Measurements from ENCODE around the gene VRK2.

Gene VRK2

DNA sequence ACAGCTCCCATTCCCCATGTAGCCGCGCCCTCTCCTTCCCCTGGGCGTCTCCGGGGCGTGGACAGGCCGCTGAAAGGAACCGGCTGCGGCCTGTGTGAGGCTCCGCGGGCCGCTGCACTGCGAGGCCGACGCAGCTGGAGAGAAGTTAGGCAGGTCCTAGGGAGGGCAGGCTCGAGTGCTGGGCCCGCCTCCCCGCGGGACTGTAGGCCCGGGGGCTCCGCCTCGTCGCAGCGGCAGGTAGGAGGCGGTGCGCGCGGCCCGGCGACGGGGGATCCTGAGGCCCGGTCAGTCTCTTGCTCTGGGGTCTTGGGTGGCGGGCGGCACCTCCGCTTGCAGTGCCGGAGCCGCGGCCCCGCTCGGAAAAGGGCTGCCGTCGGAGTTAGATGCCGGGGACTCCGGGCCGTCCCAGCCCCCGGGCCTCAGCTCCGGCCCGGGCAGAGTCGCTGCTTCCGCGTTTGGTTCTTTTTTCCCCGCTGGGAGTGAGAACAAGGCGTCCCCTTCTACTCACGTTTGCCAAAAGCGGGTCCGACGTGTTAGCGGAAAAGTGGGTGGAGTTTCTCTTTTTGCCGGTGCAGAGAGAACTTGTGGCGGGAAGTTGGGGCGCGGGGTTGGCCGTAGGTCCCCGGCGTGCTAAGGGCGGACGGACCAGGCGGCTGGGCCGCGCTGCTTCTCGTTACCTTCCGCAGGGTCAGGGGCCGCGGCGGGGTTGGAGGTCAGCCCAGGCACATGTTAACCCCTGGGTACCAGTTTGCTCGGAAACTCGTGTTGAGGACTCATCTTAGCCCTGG is at the start of gene VRK2:
Gene VRK2, plus strand, starts transcription at position 222 of the 788 bp plus-strand sequence. CDS start 2,026 bp downstream, outside the sequence.
- peak; percentile 92 for DNase-seq

GRCh38 chr2:58006256-58006951 is 40.2 kb upstream of the VRK2 start:
- no peak for DNase-seq

DNA sequence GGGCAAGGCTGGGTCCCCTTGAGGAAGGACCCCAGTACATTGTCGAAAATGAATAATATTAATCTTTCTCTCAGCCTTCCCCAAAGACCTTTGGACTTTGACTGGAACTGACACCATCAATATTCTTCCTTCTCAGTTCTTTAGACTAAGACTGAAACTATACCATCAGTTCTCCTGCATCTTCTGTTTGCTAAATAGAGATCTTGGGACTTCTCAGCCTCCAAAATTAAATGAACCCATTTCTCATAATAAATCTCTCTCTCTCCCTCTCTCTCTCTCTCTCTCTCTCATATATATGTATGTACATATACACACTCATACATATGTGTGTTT is 39.7 kb upstream of the VRK2 start:
- DNase-seq: no peak

GRCh38 chr2:58010599-58010998 is 36.0 kb upstream of the VRK2 start:
- DNase-seq: no peak

- DNase-seq: no peak
These were observed 27.4 kb upstream of the VRK2 start for GRCh38 chr2:58019229-58019628.

DNA sequence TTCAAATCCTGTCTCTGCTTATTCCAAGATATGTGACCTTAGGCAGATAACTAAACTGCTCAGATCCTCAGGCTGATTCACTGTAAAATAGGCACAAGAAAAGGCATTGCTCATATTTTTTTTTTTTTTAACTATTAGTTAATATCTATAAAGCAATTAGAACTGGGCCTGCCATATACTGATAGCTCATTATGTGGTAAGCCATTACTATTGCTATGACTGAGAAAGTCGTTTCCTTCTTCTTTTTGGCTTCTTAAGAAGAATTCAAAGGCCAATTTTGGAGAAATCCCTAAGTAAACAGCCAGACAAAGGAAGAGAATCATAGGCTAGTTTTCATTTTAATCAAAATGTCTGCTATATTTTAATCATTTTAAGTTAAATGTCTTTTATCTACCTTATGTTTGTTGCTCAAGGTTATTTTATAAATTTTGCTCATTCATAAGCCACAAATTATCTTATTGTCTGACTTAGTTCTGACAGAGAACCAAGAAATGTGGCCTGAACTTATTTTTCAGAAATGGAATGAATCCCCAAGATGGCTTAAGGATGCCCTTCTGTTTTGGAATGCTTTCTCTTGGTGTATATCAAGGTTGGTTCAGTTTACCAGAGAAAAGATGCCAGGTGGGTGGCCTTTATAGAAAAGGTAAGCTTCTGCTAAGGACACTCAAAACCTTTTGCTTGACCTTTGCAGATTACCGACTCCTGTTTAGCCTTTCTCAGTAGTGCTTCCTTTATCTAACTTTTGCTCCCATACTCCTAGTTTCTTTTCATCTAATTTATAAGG is 21.3 kb upstream of the VRK2 start:
- no peak for DNase-seq

DNA sequence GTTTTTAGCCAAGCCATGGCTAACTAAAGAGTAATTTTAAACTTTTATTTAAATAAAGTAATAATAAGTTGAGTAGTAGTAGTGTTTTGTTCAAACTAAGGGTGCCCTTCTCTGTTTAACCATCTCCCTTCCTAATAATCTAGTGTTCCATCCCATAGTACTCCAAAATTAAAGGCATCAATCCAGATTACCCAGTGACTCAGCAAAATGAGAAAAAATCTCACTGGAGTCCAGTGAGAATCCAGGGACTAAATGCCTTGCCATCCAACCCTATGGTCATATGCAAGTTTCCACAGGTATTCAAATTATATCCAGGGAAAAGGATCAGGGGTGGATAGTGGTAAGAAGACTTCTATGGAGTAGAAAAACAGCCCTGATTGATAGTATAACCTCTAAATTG is 19.6 kb upstream of the VRK2 start:
- DNase-seq: no peak

DNA sequence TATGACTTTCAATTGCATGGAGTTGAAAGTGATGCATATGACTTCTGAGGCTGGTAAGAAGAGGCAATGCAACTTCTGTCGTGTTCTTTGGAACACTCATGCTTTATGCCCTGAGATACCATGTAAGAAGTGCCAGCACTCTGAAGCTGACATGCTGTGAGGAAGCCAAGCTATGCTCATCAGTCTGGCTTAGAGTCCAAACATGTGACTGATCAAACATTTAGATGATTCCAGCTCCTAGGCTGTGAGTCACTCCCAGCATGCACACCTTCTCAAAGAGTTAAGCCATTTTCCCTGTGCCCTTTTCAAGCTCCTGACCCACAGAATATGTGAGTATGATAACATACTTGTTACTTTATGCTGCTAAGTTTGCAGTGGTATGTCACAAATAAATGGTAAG is 15.8 kb upstream of the VRK2 start:
- no peak for DNase-seq

DNA sequence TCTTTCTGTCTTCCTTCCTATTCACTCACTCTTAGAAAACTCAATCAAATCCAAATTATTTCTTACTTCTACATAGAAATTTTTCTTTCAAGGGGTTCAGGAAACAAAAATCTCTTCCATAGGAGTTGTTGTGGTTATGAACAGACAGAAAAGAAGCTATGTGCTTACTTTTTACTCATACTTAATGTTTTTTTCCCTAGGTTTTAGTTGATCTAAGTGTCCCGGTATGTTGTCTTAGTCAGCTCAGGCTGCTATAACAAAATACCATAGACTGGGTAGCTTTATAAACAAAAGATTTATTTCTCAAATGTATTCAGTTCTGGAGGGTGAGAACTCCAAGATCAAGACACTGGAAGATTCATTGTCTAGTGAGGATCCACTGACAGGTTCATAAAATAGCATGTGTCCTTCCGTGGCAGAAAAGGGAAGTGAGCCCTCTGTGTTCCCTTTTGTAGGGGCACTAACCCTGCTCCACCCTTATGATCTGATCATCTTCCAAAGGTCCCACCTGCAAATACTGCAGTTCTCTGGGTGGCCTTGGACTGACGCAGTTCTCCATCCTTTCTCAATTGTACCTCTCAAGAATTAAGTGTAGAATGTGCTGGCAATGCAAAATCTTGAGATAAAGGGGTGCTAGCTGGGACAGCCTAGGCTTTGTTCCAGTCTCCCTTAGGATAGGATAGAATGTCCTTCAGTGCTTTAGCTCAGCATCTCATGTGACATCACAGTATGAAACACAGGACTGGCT is 14.4 kb upstream of the VRK2 start:
- DNase-seq: no peak

DNA sequence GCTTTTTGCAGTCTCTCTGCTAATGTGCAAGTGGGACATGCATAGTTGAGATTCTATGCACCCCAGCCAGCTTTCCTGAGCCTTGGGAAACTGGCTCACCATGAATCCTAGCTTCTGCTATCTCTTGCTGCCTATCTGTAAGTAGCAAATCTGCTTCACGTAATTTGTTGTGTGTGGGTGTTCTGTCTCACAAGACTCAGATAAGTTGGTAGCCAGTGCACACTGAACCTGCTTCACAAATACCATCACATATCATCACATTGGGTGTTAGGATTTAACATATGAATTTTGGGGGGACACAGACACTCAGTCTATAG is 13.9 kb upstream of the VRK2 start:
- no peak for DNase-seq

DNA sequence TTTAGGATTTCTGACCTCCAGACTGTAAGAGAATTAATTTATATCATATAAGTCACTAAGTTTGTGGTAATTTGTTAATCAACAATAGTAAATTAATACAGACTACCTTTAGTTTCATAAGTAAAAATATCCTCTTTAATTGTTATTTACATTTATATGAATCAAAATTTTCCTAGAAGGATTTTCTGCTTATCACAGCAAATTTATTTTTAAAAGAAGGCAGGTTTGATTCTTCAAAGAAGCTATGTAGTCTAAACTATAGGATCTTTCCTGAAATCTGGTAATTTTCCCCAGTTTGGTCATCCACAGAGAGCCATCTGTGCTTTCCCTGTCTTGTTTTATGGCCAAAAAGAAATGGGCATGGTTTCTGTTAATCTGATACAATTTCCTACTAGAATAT is 13.1 kb upstream of the VRK2 start:
- DNase-seq: no peak

DNA sequence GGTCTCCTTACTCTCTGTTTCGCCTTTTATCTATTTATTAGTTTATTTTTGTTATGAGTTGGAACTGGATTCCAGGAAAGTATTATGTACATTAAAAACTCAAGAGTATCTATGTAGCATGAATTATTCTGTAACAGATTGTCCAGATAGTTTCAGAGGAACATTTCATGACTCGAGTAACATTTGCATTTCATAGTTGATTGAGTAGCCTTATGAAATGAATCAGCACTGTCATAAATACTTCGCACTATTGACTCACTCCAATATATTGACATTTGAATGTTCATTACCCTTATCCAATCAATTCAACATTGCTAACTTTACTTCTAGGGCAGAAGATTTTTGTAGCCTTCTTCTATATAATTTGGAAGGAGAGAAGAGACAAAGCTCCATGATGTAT is 11.3 kb upstream of the VRK2 start:
- DNase-seq: no peak

GRCh38 chr2:58039170-58039611 is 7.4 kb upstream of the VRK2 start:
- no peak for DNase-seq

- DNase-seq: peak; percentile 80
These were observed 4.1 kb upstream of the VRK2 start for GRCh38 chr2:58042486-58042970.

GRCh38 chr2:58044145-58044544 is 2.5 kb upstream of the VRK2 start:
- DNase-seq: no peak

GRCh38 chr2:58045580-58046334 is 849 bp upstream of the VRK2 start:
- no peak for DNase-seq

DNA sequence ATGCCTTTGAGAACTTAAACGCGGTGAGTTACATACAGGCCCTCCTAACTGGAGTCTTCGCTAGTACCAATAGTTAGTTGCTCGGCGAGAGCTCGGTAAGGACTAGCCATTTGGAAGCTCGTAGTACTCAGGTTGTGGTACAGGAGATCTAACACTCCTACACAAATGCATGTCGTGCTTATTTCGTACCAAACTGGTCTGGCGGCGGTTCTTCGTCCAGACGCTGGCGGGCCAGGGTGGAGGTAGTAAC is 346 bp upstream of the VRK2 start:
- no peak for DNase-seq

DNA sequence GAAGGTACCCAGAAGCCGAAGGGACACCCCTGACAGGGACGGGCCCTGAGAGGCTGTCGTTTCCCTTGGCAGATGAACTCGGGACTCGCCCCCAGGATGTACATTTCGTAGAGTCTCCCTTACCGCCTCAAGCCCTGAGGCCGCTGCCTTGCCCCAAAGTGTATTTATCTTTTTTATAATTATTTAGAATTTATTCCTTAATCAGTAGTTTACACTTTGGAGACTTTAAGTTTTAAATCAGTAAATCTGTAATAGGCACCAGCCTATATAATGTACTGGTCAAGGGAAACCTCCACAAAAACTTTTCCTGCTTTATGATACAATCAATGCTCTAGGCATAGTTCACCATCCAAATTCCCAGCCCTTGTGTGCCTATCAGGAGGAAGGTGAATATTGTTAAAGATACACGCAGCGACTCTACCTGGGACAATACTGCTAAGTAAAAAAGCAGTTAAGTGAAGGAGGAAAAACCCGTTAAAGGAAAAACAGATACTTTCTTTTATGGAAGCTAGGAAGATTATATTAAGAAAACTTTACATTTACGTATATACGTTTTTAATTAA is 848 bp downstream of the VRK2 start:
- no peak for DNase-seq

DNA sequence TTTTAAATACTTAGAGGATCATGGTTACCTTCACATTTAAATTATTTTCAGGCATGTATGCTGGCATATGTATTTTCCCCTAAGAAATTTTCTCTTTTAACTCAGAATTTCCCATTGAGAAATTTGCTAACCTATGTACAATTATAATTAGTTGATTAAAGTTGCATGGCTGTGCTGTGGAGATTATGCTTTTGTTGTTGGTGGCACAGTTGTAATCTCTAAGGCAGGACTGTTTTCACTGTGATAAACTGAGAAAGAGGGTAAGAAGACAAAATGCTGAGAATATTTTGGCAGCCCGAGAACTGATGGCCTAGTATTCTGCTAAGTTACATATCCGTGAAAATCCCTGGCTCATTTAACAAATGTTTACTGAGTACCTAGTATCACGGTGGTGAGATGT is 1.4 kb downstream of the VRK2 start:
- no peak for DNase-seq

GRCh38 chr2:58051445-58051844 is 4.8 kb downstream of the VRK2 start:
- no peak for DNase-seq

DNA sequence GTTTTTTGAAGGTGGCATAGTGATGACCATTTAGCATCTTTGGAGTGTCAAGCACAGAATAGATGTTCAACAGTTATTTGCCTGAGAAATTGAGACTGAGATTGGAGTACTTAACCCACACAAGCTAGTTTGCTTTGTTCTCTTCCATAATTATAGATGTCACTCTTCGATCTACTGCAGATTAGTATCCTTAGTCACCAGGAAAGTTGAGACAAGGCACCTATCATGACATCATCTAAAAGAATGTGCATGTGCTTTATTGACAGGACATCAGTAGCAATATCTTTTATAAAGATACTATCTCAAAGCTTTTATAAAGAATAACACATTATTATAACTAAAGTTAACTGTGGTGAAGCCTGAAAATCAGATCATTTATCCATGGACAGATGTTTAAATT is 6.4 kb downstream of the VRK2 start:
- DNase-seq: no peak

DNA sequence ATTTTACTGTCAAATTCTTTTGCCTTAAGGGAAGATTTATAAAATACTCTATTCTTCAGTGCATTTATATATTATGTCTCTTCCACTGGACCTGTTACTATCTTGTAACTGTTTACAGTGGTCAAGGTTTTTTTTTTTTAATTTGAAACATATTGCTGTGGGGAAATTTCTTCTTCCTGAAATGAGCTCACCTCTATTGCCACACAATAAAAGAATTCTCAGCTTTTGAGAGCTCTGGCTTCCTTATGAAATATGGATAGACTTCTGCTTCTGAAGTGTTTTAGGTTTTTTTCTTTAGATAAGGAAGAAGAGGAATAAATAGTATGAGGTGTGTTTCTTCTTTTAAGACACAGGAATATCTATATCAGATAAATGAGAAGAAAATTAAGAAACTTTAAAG is 7.7 kb downstream of the VRK2 start:
- DNase-seq: no peak

Data from COR-L47 (cell line).